ENCODE data around the gene C9orf40.
A peak's percentile ranks its signal among the peaks of the same experiment; 100 is the strongest.

C9orf40 gene

DNA sequence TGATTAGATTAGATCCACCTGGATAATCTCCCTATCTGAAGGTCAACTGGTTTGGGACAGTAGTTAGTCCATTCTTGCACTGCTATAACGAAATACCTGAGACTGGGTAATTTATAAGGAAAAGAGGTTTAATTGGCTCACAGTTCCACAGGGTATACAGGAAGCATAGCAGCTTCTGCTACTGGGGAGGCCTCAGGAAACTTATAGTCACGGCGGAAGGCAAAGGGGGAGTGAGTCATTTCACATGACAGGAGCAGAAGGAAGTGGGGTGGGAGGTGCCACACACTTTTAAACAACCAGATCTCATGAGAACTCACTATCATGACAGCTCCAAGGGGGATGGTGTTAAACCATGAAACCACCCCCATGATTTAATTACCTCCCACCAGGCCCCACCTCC, 9.9 kb downstream of the C9orf40 start:
- peak; percentile 9 to 25 (median 20) for DNase-seq (ENCODE audit: low read depth in 2 of 3, low spot score in 1 of 3)

- no peak for DNase-seq (ENCODE audit: low read depth in 2 of 3, low spot score in 1 of 3)
Observed at GRCh38 chr9:74940600-74940999, 12.1 kb downstream of the C9orf40 start.

DNA sequence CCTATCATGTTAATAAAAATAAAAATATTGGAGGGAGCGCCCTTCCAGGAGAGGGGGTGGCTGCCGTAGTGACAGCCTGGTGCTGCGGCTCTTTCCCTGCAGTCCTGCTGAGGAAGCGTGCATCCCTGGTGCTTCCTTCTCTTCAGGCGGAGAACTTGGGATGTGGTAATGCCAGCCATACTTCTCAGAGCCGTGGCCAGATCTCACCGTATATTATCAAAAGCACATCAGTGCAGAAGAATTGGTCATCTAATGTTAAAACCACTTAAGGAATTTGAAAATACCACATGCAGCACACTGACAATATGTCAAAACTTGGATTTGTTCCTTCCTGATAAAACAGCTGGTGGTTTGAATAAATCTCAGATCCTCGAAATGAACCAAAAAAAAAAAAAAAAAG, 17.7 kb downstream of the C9orf40 start:
- no peak for DNase-seq (ENCODE audit: low read depth in 2 of 3, low spot score in 1 of 3)

- DNase-seq (ENCODE audit: low read depth in 2 of 3, low spot score in 1 of 3) = no peak
Observed at GRCh38 chr9:74921737-74922136, 31.0 kb downstream of the C9orf40 start.

- no peak for DNase-seq (ENCODE audit: low read depth in 2 of 3, low spot score in 1 of 3)
Observed at GRCh38 chr9:74920944-74921626, 31.6 kb downstream of the C9orf40 start.

GRCh38 chr9:74910036-74910435, 42.7 kb downstream of the C9orf40 start:
- no peak for DNase-seq (ENCODE audit: low read depth in 2 of 3, low spot score in 1 of 3)

GRCh38 chr9:74908665-74909064, 44.0 kb downstream of the C9orf40 start:
- no peak for DNase-seq (ENCODE audit: low read depth in 2 of 3, low spot score in 1 of 3)

GRCh38 chr9:74907085-74907484, 45.6 kb downstream of the C9orf40 start:
- no peak for DNase-seq (ENCODE audit: low read depth in 2 of 3, low spot score in 1 of 3)

- DNase-seq (ENCODE audit: low read depth in 2 of 3, low spot score in 1 of 3) = no peak
Observed at GRCh38 chr9:74901001-74901400, 51.7 kb downstream of the C9orf40 start.

Data from stimulated activated CD4-positive, alpha-beta T cell treated with anti-CD3 and anti-CD28 coated beads, Interleukin-12 subunit alpha, Interleukin-12 subunit beta, amount 100 ng/mL, for 48 hours (primary cell).